HFFc6 (cell line): Measurements from ENCODE around the gene EPB41. TPM values are rescaled to one million over a fixed set of nuclear protein-coding genes. Genes with fewer than 3 reads are reported as not detected.

Experiments used
- DNase-seq: peaks from one replicate; pipeline ENCODE4 v3.0.0-alpha.2; 2018
- H3K27ac Mint-ChIP-seq: 2 replicates; pipeline ENCODE4 v1.8.0; 2020; ENCODE audit warnings: mild to moderate bottlenecking, mixed read lengths
- H3K27me3 Mint-ChIP-seq: 2 replicates; pipeline ENCODE4 v1.8.0; 2021; ENCODE audit warnings: mild to moderate bottlenecking, moderate library complexity, mixed read lengths; ENCODE audit not compliant: insufficient read depth
- H3K36me3 Mint-ChIP-seq: 2 replicates; pipeline ENCODE4 v1.8.0; 2021; ENCODE audit warnings: low read depth, mixed read lengths
- H3K4me1 Mint-ChIP-seq: 2 replicates; pipeline ENCODE4 v1.8.0; 2020; ENCODE audit warnings: low read depth, mixed read lengths
- H3K4me3 Mint-ChIP-seq: 2 replicates; pipeline ENCODE4 v1.8.0; 2020; ENCODE audit warnings: mild to moderate bottlenecking, moderate library complexity, mixed read lengths
- H3K9me3 Mint-ChIP-seq: 2 replicates; pipeline ENCODE4 v1.8.0; 2020; ENCODE audit warnings: mild to moderate bottlenecking, mixed read lengths
- total RNA-seq, 6 experiments: library from RNA; stranded (reverse); fragmentation: NEBNext Ultra II Directional; extraction: Animal tissue kit (Norgen Biotek cat#: 25700); gene quantifications; 2 replicates in 1 of 6; 3 replicates in 5 of 6; pipeline ENCODE4 v1.2.3, GENCODE V29; 2021
- TF ChIP-seq, protein P1 (sequence below): fragments of 200-600 bp; sonication (generic); IDR thresholded peaks from 2 replicates; pipeline ENCODE4 v1.5.0; 2021; ENCODE audit warnings: antibody characterized with exemption, mild to moderate bottlenecking

EPB41 gene
- total RNA-seq, 6 experiments from 2014 or later = 2.4 to 8.8 (median 3.4) TPM

DNA sequence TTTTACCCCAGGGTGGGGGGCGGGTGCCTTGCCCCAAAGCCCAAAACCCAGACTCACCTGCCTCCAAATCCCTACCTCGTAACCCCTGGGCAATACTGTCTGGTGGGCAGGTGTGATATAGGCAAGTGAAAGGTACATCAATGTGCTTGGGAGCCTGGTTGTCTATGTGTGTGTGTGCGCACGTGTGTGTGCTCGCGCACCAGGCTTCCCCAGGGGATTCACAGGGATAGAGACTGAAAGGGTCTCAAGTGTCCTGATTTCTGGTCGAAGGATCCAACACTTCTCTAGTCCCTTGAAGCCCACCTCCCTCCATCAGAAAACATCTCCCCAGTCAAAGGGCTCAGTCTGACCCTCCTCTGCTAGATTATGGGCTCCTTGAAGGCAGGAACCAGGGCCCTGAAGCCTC is 28.9 kb upstream of the EPB41 start:
- TF ChIP-seq, protein P1, sequence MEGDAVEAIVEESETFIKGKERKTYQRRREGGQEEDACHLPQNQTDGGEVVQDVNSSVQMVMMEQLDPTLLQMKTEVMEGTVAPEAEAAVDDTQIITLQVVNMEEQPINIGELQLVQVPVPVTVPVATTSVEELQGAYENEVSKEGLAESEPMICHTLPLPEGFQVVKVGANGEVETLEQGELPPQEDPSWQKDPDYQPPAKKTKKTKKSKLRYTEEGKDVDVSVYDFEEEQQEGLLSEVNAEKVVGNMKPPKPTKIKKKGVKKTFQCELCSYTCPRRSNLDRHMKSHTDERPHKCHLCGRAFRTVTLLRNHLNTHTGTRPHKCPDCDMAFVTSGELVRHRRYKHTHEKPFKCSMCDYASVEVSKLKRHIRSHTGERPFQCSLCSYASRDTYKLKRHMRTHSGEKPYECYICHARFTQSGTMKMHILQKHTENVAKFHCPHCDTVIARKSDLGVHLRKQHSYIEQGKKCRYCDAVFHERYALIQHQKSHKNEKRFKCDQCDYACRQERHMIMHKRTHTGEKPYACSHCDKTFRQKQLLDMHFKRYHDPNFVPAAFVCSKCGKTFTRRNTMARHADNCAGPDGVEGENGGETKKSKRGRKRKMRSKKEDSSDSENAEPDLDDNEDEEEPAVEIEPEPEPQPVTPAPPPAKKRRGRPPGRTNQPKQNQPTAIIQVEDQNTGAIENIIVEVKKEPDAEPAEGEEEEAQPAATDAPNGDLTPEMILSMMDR = no peak
- Mint-ChIP-seq H3K9me3 (no peaks in the 10 kb centered on the region), H3K27ac (peak overlapping the region; percentile 29; the same call in 1 of the 2 replicates), H3K36me3 (no peaks in the 10 kb centered on the region), H3K4me3 (no peak overlapping the region), H3K4me1 (peaks cover 46% of the 10 kb centered on the region), H3K27me3 (peaks cover 10% of the 10 kb centered on the region)
- DNase-seq = no peak

DNA sequence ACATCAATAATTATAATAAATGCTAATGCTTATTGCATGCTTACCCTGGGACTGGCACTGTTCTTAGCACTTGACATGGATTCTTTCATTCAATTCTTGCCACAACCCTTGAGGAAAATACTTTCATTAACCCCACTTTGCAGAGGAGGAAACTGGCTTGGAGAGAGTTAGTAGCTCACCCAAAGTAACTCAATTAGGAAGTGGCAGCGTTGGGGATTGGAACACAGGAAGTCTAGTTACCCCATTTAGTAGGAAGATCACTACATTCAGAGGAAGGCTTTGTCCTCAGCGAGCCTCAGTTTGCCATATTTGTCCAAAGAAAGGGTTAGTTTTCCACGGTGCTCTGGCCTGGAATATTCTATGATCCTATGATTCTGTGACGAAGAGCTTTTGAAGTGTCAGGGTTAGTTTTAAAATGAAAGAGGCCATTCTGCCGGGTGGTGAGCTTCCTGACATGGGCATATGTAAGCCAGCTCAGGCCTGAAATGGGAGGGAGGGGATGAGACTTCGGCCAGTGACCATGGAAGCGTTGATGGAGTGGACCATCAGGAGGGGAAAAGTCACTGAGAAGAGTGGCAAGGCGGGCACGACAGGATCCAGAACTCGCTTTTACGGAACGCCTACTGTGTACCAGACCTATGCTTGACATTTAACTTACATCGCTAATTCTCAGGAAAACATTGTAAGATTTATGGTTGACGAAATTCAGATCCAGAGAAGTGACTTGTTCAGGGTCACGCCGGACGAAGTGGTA is 28.2 kb upstream of the EPB41 start:
- H3K4me1 Mint-ChIP-seq = peaks cover 46% of the 10 kb centered on the region
- DNase-seq = no peak
- peaks cover 10% of the 10 kb centered on the region for H3K27me3 Mint-ChIP-seq
- TF ChIP-seq, protein P1 = no peak
- peak overlapping the region; percentile 80 for H3K4me3 Mint-ChIP-seq
- no peak overlapping the region; the same call in 1 of the 2 replicates for H3K27ac Mint-ChIP-seq
- no peaks in the 10 kb centered on the region for H3K36me3 Mint-ChIP-seq
- no peaks in the 10 kb centered on the region for H3K9me3 Mint-ChIP-seq

DNA sequence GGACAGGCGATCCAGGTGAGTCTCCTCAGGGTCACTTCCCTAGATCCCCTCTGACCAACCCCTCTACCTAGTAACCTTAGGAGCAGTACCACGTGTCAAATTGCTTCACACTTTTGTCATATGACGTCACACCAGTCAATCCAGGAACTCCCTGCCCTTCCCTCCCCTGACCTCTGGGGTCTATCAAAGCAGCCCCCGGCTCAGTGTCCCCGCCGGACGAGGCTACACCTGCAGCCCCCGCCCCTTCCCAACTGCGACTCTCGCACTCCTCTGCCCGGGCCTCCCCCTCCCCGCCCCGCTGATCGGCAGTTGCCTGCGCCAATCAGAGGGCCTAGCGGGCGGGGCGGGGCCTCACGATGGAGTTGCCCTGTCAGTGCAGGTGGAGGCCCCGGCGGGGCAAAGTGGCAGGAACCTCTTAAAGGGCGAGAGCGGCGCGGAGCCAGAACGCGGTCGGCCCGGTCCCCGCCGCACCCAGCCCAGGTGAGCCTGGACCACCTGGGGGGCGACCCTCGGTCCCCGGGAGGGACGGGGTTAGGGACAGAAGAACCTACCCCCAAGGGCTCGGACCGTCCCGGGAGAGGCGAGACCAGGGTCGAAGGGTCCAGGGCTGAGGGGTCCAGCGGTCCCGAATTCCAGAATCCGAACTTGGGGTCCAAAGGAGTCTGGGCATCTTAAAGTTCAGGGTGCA is 27.5 kb upstream of the EPB41 start:
- H3K27me3 Mint-ChIP-seq = peaks cover 10% of the 10 kb centered on the region
- no peaks in the 10 kb centered on the region for H3K36me3 Mint-ChIP-seq
- peak; percentile 40 for DNase-seq
- H3K4me1 Mint-ChIP-seq = peaks cover 44% of the 10 kb centered on the region
- H3K27ac Mint-ChIP-seq = peak overlapping the region; percentile 42; the same call in 1 of the 2 replicates
- H3K9me3 Mint-ChIP-seq = no peaks in the 10 kb centered on the region
- peak overlapping the region; percentile 80 for H3K4me3 Mint-ChIP-seq
- TF ChIP-seq, protein P1 = 0 out of 2 replicates have a peak, but pooled peaks have one; percentile 10

DNA sequence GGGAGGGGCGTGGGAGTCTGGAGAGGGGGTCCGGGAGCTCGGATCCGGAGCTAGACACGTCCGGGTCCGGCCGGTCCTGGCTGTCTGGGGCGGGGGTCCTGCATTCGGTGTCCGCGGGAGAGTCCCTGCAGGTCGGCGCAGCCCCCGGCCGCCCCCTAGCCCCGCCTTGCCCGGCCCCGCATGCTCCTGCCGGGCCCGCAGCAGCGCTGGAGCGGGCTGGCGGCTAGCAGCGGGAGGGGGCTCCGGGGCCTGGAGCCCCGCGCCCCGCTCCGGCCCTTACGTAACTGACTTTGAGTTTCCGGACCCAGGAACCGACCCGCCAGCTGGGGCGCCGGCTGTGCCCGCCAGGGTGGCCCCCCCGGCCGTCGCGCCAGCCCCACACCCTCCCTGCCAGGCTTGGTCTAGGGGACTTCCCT is 26.9 kb upstream of the EPB41 start:
- H3K4me1 Mint-ChIP-seq = peaks cover 38% of the 10 kb centered on the region
- peak overlapping the region; percentile 47; the same call in 1 of the 2 replicates for H3K27ac Mint-ChIP-seq
- TF ChIP-seq, protein P1 = no peak
- no peak for DNase-seq
- no peaks in the 10 kb centered on the region for H3K36me3 Mint-ChIP-seq
- H3K27me3 Mint-ChIP-seq = peaks cover 10% of the 10 kb centered on the region
- H3K4me3 Mint-ChIP-seq = peak overlapping the region; percentile 87
- H3K9me3 Mint-ChIP-seq = no peaks in the 10 kb centered on the region

DNA sequence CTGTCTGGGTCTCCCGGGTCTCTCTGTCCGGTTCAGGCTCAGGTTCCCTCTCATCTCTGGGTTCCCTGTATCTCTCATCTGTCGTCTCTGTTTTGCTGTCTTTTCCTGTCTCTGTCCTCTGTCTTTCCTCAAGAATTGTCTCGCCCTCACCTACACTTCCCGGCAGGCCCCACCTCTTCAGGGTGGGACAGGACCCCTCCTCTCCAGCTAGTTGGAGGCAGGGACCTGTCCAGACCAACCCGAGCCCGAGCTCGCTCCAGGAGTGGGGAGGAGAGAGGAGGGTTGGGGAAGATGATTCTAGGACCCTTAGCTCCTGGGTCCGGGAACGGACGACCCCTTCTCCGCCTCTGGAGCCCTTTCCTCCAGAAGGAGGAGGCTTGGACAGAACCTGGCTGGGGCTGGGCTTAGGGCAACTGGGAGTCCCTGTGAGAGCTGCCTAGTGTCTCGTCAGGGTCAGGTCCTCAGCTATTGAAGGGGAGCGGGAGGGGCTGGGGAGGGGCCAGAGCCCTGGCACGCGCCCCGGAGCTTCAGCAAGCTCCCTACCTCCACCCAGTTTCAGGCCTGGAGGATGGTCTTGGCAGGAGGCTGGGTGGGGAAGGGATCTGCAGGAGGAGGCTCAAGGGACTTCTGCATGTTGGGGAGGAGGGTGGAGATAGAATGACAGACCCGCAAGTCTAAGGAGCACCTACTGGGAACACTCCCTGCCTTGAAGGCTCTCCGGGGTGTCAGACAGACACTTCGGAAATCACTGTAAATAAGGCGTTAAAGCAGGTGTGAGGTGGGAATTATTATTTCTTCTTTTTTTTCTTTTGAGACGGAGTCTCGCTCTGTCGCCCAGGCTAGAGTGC is 26.3 kb upstream of the EPB41 start:
- Mint-ChIP-seq H3K27ac (peak overlapping the region; percentile 47; the same call in 1 of the 2 replicates), H3K27me3 (peaks cover 10% of the 10 kb centered on the region), H3K4me3 (peak overlapping the region; percentile 87), H3K36me3 (no peaks in the 10 kb centered on the region), H3K4me1 (peaks cover 35% of the 10 kb centered on the region), H3K9me3 (no peaks in the 10 kb centered on the region)
- TF ChIP-seq, protein P1 = no peak
- no peak for DNase-seq
